Kidney (tissue), 14 donors: ENCODE data around the gene NCEH1. TPM values are rescaled to one million over a fixed set of nuclear protein-coding genes. Genes with fewer than 3 reads are reported as not detected.
A peak's percentile ranks its signal among the peaks of the same experiment; 100 is the strongest.

ENCODE experiments used
- DNase-seq, 5 donors: peaks; one replicate each; pipeline ENCODE4 v3.0.0-alpha.2; 2013 to 2020
- FAIRE-seq: peaks from 2 replicates; lab custom pipeline; 2012; peaks lifted over from hg19 to GRCh38; lab: Jason Lieb, UNC
- H3K27ac ChIP-seq, 2 donors: one replicate each; pipeline ENCODE4 v1.7.0; 2013; ENCODE audit warnings: low read depth in 2 of 2, low read length in 2 of 2, inconsistent platforms in 1 of 2
- H3K27me3 ChIP-seq: one replicate; pipeline ENCODE4 v1.7.1; 2013; ENCODE audit warnings: low read length, inconsistent platforms; ENCODE audit not compliant: control insufficient read depth, insufficient read depth
- H3K36me3 ChIP-seq, 3 donors: one replicate each; pipeline versions ENCODE4 v1.7.0 to v1.7.1; 2013; ENCODE audit warnings: low read length in 3 of 3, control low read depth in 1 of 3, inconsistent platforms in 1 of 3; ENCODE audit not compliant: insufficient read depth in 3 of 3, control insufficient read depth in 2 of 3
- H3K4me1 ChIP-seq, 3 donors: one replicate each; pipeline versions ENCODE4 v1.7.0 to v1.7.1; 2013; ENCODE audit warnings: low read length in 3 of 3, inconsistent platforms in 1 of 3, low read depth in 1 of 3; ENCODE audit not compliant: control insufficient read depth in 2 of 3, insufficient read depth in 2 of 3
- H3K4me3 ChIP-seq, 3 donors: one replicate each; pipeline versions ENCODE4 v1.7.0 to v1.8.1; 2013; ENCODE audit warnings: low read length in 3 of 3, control low read depth in 1 of 3, inconsistent platforms in 1 of 3
- H3K9ac ChIP-seq, 3 donors: one replicate each; pipeline versions ENCODE4 v1.7.0 to v1.7.1; 2013; ENCODE audit warnings: low read length in 3 of 3, control low read depth in 1 of 3, inconsistent platforms in 1 of 3
- H3K9me3 ChIP-seq, 3 donors: one replicate each; pipeline versions ENCODE4 v1.7.0 to v1.7.1; 2013; ENCODE audit warnings: low read length in 3 of 3, control low read depth in 1 of 3, inconsistent platforms in 1 of 3; ENCODE audit not compliant: control insufficient read depth in 2 of 3, insufficient read depth in 1 of 3
- intact Hi-C: fragments of 100-400 bp; cut with DNase I; formaldehyde crosslinking; loops from one replicate; pipeline ENCODE4 v1.11.1; 2022
- polyA plus RNA-seq: library from polyadenylated mRNA; stranded (reverse); fragments of 350-450 nt; fragmentation: Illumina TruSeq; extraction: RNeasy Lipid Tissue Mini Kit (QIAGEN cat#74804); gene quantifications from one replicate; pipeline ENCODE4 v1.2.3, GENCODE V29; 2014; ENCODE audit warnings: low read depth, low replicate concordance; ENCODE audit not compliant: insufficient read depth
- total RNA-seq: library from RNA; stranded (reverse); fragmentation: NEBNext Ultra II Directional; extraction: Animal tissue kit (Norgen Biotek cat#: 25700); gene quantifications from one replicate; pipeline ENCODE4 v1.2.1, GENCODE V29; 2021
- TF ChIP-seq, protein P1 (sequence below): IDR thresholded peaks from 3 replicates; pipeline ENCODE4 v1.5.1; 2012; ENCODE audit warnings: mild to moderate bottlenecking, moderate library complexity, borderline replicate concordance; ENCODE audit not compliant: insufficient read depth; ENCODE audit errors: extremely low read depth
- donor health status: control.
- donor health status: control.
- donor health status: control.
- donor health status: control.
- donor health status: control.
- donor health status: DM: yes; HTN: yes; CAD: no.
- donor health status: Normal renal cell carcinoma (clear cell type).

The NCEH1 gene
- total and polyA plus RNA-seq, 2 donors from 2014 or later = 6.7 to 43.6 TPM

DNA sequence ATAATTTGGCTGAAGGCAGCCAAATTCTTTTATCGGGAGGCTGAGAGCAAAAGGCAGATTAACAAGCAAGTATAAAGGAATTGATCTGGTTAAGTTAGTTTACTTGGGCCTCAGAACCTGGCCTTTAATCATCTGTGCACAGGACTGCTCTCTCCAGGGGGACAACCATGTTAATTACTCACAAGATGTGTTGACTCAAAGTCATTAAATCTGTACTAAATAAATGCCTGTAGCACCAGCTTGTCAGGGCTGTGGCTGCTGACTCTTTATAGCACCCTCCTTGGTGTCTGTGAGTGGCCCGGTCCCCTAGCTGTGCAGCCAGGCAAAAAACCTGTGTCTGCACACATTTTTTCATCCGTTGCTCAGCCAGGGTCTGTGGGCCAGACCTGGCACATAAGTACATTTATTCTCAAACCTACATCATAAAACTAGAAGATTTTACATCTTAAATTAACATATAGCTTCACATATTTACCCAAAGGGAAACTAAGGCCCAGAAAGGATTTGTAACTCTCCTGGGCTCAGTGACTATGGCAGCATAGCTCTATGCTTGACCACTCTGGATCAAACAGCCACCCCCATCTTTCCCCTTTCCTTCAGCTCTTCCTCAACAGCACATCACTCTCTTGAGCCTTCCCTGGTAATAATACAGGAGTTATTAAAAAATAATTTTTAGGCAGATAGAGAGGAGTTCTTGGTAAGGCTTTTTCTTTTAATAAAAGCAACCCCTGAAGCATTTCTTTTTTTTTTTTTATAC lies 51.4 kb downstream of the NCEH1 start:
- TF ChIP-seq, protein P1, sequence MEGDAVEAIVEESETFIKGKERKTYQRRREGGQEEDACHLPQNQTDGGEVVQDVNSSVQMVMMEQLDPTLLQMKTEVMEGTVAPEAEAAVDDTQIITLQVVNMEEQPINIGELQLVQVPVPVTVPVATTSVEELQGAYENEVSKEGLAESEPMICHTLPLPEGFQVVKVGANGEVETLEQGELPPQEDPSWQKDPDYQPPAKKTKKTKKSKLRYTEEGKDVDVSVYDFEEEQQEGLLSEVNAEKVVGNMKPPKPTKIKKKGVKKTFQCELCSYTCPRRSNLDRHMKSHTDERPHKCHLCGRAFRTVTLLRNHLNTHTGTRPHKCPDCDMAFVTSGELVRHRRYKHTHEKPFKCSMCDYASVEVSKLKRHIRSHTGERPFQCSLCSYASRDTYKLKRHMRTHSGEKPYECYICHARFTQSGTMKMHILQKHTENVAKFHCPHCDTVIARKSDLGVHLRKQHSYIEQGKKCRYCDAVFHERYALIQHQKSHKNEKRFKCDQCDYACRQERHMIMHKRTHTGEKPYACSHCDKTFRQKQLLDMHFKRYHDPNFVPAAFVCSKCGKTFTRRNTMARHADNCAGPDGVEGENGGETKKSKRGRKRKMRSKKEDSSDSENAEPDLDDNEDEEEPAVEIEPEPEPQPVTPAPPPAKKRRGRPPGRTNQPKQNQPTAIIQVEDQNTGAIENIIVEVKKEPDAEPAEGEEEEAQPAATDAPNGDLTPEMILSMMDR = no peak
- H3K36me3 ChIP-seq = no peaks in the 10 kb centered on the region
- intact Hi-C loops = no loop called here
- FAIRE-seq (no peak), DNase-seq (no peak)
- H3K4me3 ChIP-seq = no peak overlapping the region
- no peaks in the 10 kb centered on the region for H3K27me3 ChIP-seq
- H3K9ac ChIP-seq = no peak overlapping the region
- no peak overlapping the region for H3K27ac ChIP-seq
- peaks cover 0 to 2% (median 0%) of the 10 kb centered on the region in 3 donors for H3K4me1 ChIP-seq
- no peaks in the 10 kb centered on the region for H3K9me3 ChIP-seq

DNA sequence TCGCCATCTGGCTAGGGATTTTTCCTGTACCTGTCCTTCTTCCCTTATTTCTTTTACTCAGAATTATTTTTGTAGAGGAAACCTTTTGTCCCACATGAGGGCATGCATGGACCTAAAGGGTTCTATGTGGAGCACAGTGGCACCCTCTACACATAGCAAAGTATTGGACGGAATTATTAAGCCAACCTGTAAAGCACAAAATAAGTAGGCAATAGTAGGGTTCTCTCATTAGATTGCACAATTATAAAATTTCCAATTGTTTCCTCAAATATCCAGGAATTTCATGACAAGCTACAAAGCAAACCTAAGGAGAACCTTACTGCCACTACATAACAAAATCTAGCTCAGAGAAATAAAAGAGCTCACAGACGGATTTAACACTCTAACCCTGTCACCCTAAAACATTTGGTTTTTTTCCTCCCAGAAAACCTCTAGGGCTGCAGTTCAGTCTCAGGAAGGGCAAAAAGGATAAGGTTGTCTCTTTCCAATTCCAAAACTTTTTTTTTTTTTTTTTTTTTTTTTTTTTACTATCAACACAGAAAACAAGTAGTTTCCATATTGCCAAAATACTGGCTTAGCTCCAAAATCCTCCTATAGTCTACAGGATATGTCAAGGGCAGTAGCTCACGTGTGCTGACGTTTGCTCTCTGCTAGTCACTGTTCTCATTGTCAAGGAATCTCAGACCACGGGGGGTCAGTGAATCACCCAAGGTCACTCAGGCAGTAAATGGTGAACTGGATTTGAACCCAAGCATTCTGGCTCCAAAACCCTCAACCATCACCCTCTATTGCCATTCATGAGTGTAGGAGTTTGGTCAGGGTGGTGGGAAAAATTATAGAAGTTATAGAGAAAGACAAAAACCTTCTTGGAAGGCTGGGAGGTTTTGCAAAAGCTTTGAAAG lies 52.3 kb downstream of the NCEH1 start:
- TF ChIP-seq, protein P1 = no peak
- H3K9me3 ChIP-seq = no peaks in the 10 kb centered on the region
- peaks cover 0 to 2% (median 0%) of the 10 kb centered on the region in 3 donors for H3K4me1 ChIP-seq
- intact Hi-C loops = no loop called here
- FAIRE-seq (no peak), DNase-seq (peak in 2 of 5 donors; percentile 6 to 44)
- H3K27ac ChIP-seq = no peak overlapping the region
- no peaks in the 10 kb centered on the region for H3K36me3 ChIP-seq
- H3K4me3 ChIP-seq = no peak overlapping the region
- H3K27me3 ChIP-seq = no peaks in the 10 kb centered on the region
- H3K9ac ChIP-seq = no peak overlapping the region

DNA sequence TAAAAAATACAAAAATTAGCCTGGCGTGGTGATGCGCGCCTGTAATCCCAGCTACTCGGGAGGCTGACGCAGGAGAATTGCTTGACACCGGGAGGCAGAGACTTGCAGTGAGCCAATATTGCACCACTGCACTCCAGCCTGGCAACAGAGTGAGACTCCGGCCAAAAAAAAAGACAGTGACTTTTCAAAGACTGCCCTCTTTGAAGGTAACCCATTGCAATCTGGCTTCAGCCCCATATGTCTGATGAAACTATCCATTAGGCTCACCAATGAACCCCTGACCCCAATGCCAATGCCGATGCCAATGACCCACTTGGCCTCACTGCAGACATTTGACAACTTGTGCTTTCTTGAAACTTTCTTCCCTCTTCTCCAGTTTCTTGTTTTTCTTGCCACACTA lies 54.3 kb downstream of the NCEH1 start:
- no peaks in the 10 kb centered on the region for H3K9me3 ChIP-seq
- intact Hi-C loops = no loop called here
- peaks cover 0 to 2% (median 0%) of the 10 kb centered on the region in 3 donors for H3K4me1 ChIP-seq
- H3K27ac ChIP-seq = no peak overlapping the region
- no peak overlapping the region for H3K4me3 ChIP-seq
- H3K27me3 ChIP-seq = no peaks in the 10 kb centered on the region
- H3K9ac ChIP-seq = no peak overlapping the region
- no peak for DNase-seq
- no peaks in the 10 kb centered on the region for H3K36me3 ChIP-seq
- TF ChIP-seq, protein P1 = no peak
- no peak for FAIRE-seq
